Measurements from ENCODE around the gene OSBPL5. TPM values are rescaled to one million over a fixed set of nuclear protein-coding genes. Genes with fewer than 3 reads are reported as not detected.

Gene OSBPL5
- total and polyA plus RNA-seq, 10 donors, result 5.1 to 91.2 (median 51.0) TPM

DNA sequence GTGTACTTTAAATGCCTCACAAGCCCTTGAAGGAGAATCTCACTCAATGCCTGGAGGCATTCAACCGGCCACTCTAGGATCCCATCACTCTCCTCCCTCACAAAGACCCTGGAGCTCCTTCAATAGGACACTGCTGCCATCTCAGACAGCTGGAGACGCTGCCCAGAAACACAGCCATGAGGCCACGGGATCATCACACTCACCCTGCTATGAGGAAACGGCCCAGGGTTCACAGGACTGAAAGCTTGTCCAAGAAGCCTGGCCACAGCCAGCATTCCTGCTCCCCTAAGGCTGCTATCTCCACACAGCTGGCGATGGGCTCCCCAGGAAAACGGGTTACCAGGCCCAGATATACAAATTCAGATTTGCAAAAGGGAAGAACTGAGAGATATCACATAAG lies 121.1 kb downstream of the OSBPL5 start:
- Histone ChIP-seq H3K27me3 (replicated peaks in 1 of 7) (no peaks in the 10 kb centered on the region), H3K27ac (no peak overlapping the region), H3K4me3 (no peak overlapping the region), H3K4me1 (peaks cover 0 to 24% (median 3%) of the 10 kb centered on the region in 6 donors), H3K36me3 (peaks cover 0 to 91% (median 47%) of the 10 kb centered on the region in 6 donors), H3K9me3 (no peaks in the 10 kb centered on the region)
- peak; percentile 23 for DNase-seq
- intact Hi-C loops (cut with DNase I; ENCODE audit: low total_unique reads), result no loop called here
- WGBS, 5 donors, result 83 to 92% (median 89%) methylated on average over 5 to 6 of the region's 6 CpGs
- no peak for TF ChIP-seq POLR2AphosphoS5 (IDR thresholded peaks at IDR 0.05)
- TF ChIP-seq, protein P1, sequence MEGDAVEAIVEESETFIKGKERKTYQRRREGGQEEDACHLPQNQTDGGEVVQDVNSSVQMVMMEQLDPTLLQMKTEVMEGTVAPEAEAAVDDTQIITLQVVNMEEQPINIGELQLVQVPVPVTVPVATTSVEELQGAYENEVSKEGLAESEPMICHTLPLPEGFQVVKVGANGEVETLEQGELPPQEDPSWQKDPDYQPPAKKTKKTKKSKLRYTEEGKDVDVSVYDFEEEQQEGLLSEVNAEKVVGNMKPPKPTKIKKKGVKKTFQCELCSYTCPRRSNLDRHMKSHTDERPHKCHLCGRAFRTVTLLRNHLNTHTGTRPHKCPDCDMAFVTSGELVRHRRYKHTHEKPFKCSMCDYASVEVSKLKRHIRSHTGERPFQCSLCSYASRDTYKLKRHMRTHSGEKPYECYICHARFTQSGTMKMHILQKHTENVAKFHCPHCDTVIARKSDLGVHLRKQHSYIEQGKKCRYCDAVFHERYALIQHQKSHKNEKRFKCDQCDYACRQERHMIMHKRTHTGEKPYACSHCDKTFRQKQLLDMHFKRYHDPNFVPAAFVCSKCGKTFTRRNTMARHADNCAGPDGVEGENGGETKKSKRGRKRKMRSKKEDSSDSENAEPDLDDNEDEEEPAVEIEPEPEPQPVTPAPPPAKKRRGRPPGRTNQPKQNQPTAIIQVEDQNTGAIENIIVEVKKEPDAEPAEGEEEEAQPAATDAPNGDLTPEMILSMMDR (IDR thresholded peaks at IDR 0.05 in 8 of 11, conservative IDR thresholded peaks at IDR 0.05 in 3 of 11), result no peak

DNA sequence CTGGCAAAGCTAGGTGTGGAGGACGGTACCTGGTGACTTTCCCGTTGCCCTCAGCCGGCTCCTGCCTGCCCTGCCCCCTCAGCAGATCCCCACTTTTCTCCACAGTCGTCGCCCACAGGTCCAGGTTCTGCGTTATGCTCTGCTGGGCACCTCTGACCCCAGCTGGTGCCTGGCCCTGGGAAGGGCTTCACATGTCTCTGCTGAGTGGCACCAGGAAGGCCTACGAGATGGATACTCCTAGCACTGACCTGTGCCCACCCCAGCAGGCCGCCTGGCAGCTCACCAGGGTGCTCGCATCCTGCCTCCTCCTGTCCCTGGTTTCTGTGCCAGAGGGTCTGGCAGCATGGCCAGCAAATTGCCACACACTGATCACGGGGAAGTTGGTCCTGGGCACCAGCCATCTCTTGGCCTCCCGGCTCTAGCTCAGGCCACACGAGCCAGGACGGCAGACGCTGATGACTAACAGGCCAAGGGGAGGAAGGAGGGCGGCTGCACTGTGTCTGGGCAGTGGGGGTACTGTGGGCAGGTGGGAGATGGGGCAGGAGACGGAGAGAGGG lies 121.7 kb downstream of the OSBPL5 start:
- Histone ChIP-seq H3K4me1 (peaks cover 0 to 18% (median 0%) of the 10 kb centered on the region in 6 donors), H3K27me3 (replicated peaks in 1 of 7) (no peaks in the 10 kb centered on the region), H3K4me3 (no peak overlapping the region), H3K27ac (no peak overlapping the region), H3K9me3 (no peaks in the 10 kb centered on the region), H3K36me3 (peaks cover 0 to 97% (median 53%) of the 10 kb centered on the region in 6 donors)
- 85 to 95% (median 89%) methylated on average over 14 to 16 of the region's 16 CpGs for WGBS, 5 donors
- DNase-seq, result peak; percentile 64
- peak in 1 of 3 donors; percentile 20 for TF ChIP-seq POLR2AphosphoS5 (IDR thresholded peaks at IDR 0.05)
- TF ChIP-seq POLR2A (IDR thresholded peaks at IDR 0.05), result no peak
- intact Hi-C loops (cut with DNase I; ENCODE audit: low total_unique reads), result no loop called here

DNA sequence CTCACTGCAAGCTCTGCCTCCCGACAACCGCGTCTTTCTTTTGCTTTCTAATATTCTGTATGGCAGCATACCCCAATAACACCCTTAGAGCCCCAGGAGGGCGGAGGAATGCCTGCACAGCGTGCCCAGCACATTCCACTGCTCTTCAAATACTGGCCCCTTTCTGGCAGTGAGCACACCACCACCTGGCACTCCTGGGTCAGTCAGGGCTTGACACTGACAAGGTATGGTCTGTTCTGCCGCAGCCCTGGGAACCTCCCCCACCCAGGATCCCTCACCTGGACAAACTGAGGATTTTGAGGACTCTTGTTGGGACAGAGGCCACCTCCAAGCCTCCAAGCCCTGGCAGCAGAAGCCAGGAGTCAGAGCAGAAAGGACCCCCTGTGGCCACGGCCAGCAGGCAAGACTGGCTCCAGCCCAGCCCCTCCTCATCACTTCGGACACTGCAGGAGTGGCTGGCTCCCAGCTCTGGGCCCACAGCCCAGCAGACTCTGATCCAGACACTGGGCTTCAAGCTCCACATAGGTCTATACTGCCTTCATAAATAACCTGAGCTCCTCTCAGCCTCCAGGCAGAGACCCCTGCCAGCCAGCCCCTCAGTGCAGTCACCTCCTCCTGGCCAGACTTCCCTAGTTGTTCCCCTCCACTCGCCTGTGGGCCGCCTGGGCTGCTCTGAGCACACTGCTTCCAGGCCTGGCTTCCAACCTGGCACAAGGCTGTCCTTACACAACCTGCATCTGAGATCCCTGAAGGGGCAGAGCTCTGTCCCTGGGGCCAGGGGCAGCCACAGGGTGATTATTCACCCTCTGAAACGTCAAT lies 122.4 kb downstream of the OSBPL5 start:
- H3K9me3 ChIP-seq, result no peaks in the 10 kb centered on the region
- intact Hi-C loops (cut with DNase I; ENCODE audit: low total_unique reads), result no loop called here
- peak; percentile 53 for DNase-seq
- 85 to 92% (median 88%) methylated on average over 10 to 11 of the region's 11 CpGs for WGBS, 5 donors
- H3K27me3 ChIP-seq (replicated peaks in 1 of 7), result no peaks in the 10 kb centered on the region
- peaks cover 0 to 100% (median 60%) of the 10 kb centered on the region in 6 donors for H3K36me3 ChIP-seq
- TF ChIP-seq, protein P1 (IDR thresholded peaks at IDR 0.05 in 8 of 11, conservative IDR thresholded peaks at IDR 0.05 in 3 of 11), result no peak
- TF ChIP-seq POLR2AphosphoS5 (IDR thresholded peaks at IDR 0.05) (no peak), POLR2A (IDR thresholded peaks at IDR 0.05) (no peak)
- H3K27ac ChIP-seq, result no peak overlapping the region
- peaks cover 0 to 23% (median 2%) of the 10 kb centered on the region in 6 donors for H3K4me1 ChIP-seq
- no peak overlapping the region for H3K4me3 ChIP-seq

DNA sequence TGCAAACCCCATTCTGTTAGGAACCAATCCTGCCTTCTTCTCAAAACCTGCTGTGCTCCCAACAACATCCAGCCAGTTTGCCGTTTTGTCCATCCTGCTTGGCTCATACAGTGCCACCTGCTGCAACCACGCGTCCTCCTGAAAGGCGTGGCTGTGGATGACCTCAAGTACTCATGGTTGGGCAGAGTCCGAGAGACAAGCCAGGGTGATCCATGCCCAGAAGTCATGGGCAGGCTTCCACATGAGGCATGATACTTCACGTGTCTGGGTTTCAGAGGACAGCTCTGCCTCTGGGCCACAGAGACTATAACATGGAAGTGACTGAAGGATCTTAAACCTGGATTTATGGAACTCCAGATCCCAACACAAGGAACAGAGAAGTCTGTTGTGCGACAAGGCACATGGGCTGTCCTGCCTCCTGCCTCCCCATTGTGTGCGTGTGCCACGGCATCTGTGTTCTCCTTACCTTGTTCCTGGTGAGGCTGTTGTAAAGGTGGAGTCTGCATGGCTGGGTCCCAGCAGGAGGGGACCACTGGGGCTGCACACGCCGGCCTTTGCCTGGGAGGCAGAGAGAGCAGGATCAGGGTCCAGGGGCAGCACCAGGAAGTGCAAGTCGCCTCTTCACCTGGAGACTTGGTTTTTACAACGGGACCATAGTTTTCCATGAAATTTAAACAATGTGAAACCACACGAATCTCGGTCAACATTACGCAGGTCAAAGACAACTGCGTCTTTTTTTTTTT lies 123.2 kb downstream of the OSBPL5 start:
- Histone ChIP-seq H3K27ac (no peak overlapping the region), H3K4me3 (no peak overlapping the region), H3K27me3 (replicated peaks in 1 of 7) (no peaks in the 10 kb centered on the region), H3K9me3 (no peaks in the 10 kb centered on the region), H3K4me1 (peaks cover 3 to 31% (median 9%) of the 10 kb centered on the region in 6 donors), H3K36me3 (peaks cover 0 to 100% (median 68%) of the 10 kb centered on the region in 6 donors)
- peak; percentile 42 for DNase-seq
- TF ChIP-seq, protein P1 (IDR thresholded peaks at IDR 0.05 in 8 of 11, conservative IDR thresholded peaks at IDR 0.05 in 3 of 11), result no peak
- no peak for TF ChIP-seq POLR2AphosphoS5 (IDR thresholded peaks at IDR 0.05)
- TF ChIP-seq POLR2A (IDR thresholded peaks at IDR 0.05), result no peak
- WGBS, 5 donors, result 92 to 96% (median 94%) methylated on average over 14 to 17 of the region's 17 CpGs
- intact Hi-C loops (cut with DNase I; ENCODE audit: low total_unique reads), result no loop called here
